GM21423 (cell line): Measurements from ENCODE around the gene CCDC85A.

ENCODE experiments used
- ATAC-seq: cut with Tn5 transposase; IDR thresholded peaks from one replicate; pipeline ENCODE4 v1.9.1; 2021; ENCODE audit warnings: mild to moderate bottlenecking, moderate library complexity; ENCODE audit not compliant: unreplicated experiment

Gene CCDC85A

DNA sequence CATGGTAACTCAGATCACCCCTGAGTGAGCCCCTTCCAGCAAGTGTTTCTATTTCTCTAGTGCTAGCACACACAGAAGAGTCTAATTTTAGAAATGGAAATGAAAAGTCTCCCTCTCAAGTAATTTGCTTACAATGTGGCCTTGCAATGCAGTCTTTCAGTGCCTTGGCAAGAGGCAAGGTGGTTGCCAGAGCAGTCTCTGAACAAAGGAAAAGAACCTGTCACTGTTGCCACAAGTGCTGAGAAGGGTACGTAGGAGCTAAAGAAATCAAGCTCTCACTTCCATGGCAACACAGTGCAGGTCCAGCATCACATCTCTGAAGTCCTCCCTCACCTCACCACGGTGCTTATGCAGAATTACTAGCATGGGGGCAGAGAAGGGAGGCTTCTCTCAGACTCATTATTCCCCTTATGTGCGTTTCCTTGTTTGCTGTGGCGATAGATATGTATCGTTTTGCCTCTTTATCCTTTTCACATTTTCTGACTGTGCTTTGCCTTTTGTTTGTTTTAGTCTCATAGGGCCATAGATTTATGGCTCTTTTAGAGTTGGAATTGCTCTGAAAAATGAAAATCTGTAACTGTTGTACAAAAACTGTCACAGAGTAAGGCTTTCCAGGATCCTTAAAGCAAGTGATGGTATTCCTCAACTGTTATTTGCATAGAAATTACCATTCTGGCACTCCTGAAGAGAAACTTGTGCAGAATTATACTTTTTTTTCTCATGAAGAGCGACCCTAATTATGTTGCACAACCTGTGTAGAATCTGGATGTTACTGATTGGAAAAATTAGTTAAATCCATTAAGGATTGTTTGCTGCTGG is 164.8 kb downstream of the CCDC85A start:
- ATAC-seq = no peak

DNA sequence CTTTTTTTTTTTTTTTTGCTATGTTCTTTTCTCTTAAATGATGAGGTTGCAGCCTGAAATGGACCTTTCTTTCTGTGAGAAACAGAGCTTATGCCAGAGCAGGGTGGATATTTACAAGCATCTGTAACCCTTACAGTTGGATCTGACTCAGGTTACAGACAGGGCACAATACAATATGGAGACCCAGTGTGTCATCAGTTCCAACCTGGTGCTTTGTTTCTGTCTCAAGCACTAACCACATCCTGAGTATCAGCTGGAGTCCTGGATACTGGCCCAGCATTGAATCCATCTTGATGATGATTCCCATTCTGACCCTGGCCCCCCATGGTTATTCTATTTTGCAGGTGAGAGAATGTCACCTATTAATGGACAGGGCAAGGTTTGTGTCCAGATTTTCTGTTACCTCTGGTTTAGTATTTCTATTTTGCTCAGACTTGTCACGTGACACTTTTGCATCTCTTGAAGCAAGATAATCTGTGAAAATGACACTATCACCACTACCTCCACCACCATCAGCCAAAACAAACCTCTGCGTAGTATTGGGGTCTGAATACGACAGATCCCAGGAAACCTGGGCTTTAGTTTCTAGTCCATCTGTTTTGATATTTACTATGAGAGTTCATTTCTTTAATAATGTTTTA is 174.0 kb downstream of the CCDC85A start:
- ATAC-seq = no peak

DNA sequence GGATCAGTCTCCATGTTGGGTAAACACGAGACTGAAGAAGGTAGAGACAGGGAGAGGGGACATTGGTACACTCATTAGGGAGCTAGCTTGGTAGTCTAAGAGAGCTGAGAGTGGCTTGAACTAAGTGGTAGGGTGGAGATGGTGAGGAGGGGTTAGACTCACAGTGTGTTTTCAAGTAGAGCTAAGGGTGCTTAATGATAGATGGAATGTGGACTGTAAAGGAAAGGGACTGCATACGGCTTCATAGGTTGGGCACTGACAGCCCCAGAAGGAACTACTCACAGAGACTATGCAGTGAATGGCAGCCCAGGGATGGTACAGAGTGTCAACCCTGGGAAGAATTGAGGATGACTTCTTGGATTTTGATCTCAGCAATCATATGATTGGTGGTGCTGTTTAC is 178.1 kb downstream of the CCDC85A start:
- ATAC-seq = no peak

DNA sequence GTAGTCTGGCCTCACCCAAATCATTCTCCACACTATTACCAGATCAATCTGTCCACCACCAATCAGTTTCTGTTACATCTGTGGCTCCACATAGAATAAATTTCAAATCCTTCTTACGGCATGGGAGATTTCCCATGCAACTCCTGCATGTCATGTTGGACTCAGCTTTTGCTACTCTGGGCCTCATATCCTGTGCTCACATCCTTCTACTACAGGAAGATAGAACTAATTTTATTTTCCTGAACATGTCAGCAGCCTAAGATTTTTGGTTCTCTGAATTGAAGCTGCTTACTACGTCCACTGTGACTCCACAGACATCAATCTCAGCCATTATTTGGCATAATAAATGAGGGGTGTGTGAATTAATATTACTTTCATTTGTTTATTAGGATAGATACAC is 181.1 kb downstream of the CCDC85A start:
- ATAC-seq = no peak

DNA sequence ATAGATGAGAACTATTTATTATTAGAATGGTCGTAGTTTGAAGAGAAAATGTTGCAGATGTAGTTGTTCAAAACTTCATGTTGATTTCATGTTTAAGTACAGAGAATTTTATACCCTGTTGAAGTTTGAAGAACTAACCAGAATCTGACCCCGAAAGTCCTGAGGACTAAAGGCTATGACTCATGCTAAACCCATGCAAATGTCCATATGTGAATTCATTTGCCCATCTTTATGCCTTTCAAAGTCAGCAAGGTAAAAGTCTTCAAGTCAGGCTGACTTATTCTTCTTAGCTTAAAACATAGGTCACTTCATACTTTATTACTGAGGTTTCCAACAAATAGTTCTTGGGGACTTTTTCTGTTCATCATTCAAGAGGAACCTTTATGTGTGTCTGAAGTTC is 185.5 kb downstream of the CCDC85A start:
- ATAC-seq = no peak

DNA sequence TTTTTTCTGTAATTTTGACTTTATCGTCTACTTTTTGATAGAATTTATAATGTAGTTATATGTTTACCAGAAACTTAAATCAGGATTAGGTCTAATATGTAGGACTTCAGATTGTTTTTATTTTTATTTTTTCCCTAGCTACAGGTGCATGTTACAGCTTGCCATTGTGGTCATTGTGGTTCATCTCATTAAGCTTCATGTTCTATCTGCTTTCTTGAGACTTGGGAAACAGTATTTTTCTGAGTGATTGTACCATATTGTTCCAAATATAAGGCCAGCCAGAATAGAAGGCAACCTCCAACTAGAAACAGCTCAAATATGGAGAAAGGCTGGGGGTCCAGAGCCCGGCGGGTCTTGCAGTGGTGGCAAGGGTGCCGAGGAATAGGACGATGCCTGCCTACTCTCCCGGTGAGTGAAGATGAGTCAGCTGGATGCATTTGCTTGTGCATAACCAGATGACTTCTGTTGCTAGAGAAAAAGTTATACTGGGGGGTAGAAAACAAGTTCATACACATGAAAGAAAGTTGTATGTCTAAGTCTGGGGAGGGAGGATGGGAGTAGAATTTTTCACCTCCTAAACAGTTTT is 188.4 kb downstream of the CCDC85A start:
- no peak for ATAC-seq

DNA sequence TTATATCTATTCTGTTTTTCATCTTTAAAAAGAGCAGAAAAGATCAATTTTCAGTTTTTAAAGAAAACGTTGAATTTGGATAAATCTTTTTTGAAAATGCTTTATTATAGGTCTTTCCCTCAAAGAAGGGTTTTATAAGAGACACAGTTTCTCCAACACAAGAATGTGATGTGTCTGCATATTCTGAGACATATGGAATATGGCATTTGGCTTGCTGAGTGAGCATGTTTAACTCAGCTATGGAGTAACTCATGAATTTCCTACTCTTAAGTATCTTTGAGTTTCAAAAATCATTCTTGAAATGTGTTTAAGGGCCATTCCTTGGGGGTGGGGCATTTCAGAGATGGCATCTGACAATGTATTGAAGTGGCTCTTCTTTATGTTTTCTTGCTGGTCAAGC is 191.5 kb downstream of the CCDC85A start:
- no peak for ATAC-seq

DNA sequence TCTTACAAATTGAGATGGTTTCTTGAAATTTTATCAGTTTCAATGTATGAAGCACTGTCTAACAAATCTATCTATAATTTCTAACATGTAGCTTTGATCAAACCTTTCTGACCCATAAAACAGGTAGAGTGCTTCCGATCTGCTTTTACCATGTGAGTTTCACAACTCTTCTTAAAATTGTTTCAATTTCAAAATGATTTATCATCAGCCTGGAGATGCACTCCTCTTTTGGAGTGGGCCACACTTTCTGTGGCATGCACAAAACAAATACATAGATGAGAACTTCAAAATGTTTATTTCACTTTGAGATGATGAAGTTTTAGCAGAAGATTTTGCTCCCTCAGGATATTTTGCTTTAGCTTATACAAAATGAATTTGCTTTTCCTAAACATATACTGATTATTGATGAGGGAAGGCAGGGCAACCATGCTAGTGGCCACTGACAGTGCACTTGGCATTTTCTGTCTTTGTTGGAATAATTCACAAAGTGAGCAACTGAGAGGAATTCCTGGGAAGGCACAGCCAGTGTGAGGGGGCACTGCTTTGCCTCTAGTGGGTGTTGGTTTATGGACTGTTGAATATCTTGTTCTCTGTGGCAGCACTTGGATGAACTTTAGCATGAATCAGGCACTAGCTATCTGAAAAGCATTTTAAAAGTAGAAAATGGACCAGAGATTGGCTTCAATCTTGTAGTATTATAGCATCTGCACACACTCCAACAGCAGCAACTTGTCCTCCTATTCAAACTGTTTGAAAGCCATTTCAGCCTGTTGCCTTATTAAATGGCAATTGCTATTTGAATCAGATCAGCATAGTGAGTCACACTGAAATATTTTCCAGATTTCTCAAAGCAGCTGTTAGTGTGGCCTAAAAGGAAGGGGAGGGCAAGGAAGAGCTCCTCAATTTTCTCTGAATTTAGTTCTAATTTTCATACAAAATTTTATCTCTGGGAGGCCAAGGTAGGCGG is 193.2 kb downstream of the CCDC85A start:
- no peak for ATAC-seq

DNA sequence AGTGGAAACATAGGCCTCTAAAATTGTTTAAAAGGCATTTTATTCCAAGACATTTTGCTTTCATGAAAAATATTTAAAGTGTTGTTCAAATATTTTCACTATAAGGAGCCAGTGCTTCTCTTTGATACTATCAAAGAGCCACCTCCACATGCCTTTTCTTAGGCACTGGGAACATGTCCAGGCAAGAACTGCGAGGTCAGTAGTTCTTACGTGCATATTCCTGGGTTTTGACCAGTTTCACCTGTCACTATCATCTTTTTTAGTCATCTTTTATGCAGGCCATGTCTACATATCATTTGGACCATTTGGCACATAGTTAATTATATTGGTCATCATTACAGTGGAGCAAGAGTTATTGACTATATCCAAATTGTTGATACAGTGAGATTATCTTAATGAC is 195.3 kb downstream of the CCDC85A start:
- ATAC-seq = no peak

DNA sequence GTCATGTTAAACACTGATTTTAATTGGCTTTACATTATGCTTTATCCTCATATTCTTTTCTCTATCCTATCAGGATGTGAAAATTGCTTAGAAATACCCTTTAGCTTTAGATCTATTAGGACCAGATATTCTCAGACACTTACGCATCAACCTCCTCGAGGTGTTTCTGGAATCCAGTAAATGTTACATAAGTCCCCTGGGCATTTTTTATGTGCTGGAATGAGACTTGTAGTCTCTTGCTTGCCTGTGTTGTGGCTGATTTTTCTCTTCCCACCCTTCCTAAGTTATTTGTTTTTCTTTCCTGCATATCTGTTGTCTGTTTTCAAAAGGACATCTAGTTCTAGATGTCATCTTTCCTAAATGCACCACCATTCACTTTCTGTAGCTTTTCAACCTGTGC is 197.1 kb downstream of the CCDC85A start:
- no peak for ATAC-seq

DNA sequence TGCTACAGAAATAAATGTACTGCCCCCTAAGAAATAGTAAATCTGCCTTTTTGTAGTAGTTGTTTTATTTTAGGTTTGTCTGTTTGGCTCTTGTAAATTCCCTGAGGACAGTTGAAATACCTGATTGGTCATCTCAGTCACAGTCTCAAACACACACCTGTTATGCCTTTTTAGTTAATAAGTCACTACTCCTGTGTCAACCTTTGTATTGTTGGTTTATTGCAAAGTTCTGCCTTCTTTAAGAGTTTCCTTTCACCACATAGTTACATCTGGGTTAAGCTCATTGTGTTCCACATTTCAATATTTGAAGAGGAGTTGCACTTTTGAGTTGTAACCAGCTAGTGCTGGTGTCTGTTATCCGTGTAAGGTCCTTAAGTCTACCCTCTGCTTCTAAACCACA is 198.7 kb downstream of the CCDC85A start:
- no peak for ATAC-seq

DNA sequence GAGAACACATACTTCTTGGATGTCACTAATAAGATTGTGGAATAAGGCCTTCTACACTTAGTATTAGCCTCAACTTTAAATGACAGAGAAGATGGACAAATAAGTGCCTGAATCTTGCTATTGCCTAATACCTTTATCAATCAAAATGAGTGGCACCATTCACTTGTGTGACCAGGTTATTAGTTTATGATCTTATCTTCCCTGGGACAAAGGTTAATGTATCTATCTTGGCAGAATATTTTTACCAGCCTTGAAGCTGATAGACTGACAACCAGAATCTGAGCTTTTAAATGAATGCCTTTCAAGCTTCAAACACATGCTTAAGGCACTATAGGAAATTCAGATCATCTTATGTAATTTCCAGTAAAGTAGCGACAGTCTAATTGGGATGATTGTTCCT is 202.9 kb downstream of the CCDC85A start:
- ATAC-seq = no peak

DNA sequence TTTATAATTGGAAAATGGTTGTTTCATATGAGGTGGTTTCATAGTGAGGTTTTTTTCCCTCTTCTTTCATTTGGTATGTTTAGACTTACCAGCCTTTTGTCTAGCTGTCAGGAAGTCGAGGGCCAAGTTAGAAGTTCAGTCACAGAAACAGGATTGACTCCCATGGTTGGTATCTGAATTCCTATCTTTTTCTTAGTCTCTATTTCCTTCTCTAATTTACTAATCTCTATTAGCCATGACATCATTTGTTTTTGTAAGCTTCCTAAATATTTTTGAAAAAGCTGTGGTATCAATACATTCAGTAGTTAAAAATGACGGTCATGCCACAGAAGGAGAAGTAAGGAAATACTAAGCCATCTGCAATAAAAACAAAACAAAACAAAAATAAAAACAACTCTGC is 206.9 kb downstream of the CCDC85A start:
- ATAC-seq = no peak

DNA sequence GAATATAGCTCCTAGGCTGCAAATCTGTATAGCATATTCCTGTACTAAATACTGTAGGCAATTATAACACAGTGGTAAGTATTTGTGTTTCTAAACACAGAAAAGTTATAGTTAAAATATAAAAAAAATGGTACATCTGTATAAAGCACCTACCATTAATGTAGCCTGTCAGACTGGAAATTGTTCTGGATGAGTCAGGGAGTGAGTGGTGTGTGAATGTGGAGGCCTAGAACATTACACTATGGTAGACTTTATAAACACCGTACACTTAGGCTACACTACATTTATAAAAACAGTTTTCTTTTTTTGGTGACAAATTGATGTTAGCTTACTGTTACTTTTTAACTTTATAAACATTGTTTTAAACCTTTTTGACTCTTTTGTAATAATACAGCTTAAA is 226.3 kb downstream of the CCDC85A start:
- no peak for ATAC-seq

DNA sequence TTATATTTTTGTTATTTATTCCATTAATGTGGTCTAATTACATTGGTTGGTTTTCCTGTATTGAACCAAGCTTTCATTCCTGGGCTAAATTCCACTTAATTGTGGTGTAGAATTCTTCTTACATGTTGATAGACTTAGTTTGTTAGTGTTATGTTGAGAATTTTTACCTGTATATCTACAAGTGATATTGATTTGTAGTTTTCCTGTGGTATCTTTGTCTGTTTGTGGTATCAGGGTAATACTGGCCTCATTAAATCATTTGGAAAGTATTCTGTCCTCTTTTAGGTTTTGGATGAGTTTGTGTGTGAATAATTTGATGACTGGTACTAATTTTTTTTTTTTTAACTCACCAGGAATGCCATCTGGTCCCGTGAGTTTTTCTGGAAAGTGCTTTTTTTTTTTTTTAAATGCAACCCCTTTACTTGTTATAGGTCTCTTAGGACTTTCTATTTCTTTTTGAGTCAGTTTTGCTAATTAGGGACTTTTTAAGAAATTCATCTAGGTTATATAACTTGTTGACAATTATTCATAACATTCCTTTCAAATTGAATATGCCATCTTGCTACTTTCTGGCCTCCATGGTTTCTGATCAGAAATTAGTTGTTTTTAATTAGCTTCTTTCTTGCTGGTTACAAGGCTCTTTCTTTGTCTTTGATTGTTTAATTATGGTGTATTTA is 232.8 kb downstream of the CCDC85A start:
- no peak for ATAC-seq
